HCT116 (cell line): ENCODE measurements around the gene TYMP. TPM values are rescaled to one million over a fixed set of nuclear protein-coding genes. Genes with fewer than 3 reads are reported as not detected.

Source experiments
- ATAC-seq: fragments of 200-7000 bp; cut with Tn5 transposase; 2 replicates; pipeline ENCODE4 v1.9.1; 2020; ENCODE audit warnings: mild to moderate bottlenecking, moderate library complexity
- BruUV-seq: library from RNA; stranded (reverse); fragments of 400-500 nt; replicated peaks from 2 replicates; lab custom pipeline; 2021; lab: Mats Ljungman, UMichigan
- CTCF ChIA-PET: fragments of 300-600 bp; sonication (Branson Sonifier 250); formaldehyde crosslinking; loops from one replicate; lab custom pipeline; 2021; ENCODE audit warnings: antibody characterized with exemption; lab: Charles Lee
- POLR2A ChIA-PET: fragments of 300-600, 350-600 bp; sonication (Branson Sonifier 250); formaldehyde crosslinking; loops from one replicate; lab custom pipeline; 2021; ENCODE audit warnings: antibody characterized with exemption; lab: Charles Lee
- RAD21 ChIA-PET, 2 experiments: fragments of 300-600 bp; sonication (Branson Sonifier 250); formaldehyde crosslinking; loops; one replicate each; lab custom pipeline; 2023; ENCODE audit warnings: low total read pairs in 2 of 2; ENCODE audit not compliant: uncharacterized antibody in 2 of 2, unreplicated experiment in 2 of 2, low non-redundant PET in 1 of 2; lab: Charles Lee
- DNase-seq: peaks from one replicate; pipeline ENCODE4 v3.0.0-alpha.2; 2010; ENCODE audit warnings: low read depth, low spot score
- H2AFZ ChIP-seq: fragments of 200-600 bp; shearing (Covaris generic), sonication (generic); 2 replicates; pipeline ENCODE4 v1.6.1; 2017; ENCODE audit warnings: low read depth, mixed run types, mixed read lengths, antibody characterized with exemption, low read length; ENCODE audit not compliant: poor library complexity, severe bottlenecking
- H3K27ac ChIP-seq: 2 replicates; pipeline ENCODE4 v1.5.1; 2012; ENCODE audit warnings: low read depth, low read length
- H3K27me3 ChIP-seq: fragments of 200-600 bp; sonication (generic); 2 replicates; pipeline ENCODE4 v1.6.1; 2016; ENCODE audit warnings: mixed run types, low read length, mixed read lengths; ENCODE audit not compliant: insufficient read depth
- H3K36me3 ChIP-seq, 2 experiments: fragments of 200-500 bp in 1 of 2; fragments of 200-600 bp in 1 of 2; sonication (Bioruptor generic) in 1 of 2; sonication (generic) in 1 of 2; 2 replicates each; pipeline versions ENCODE4 v1.5.1 to v1.6.1; 2014 to 2016; ENCODE audit warnings: low read length in 2 of 2, inconsistent platforms in 1 of 2, mixed read lengths in 1 of 2, mixed run types in 1 of 2; ENCODE audit not compliant: insufficient read depth in 2 of 2, control insufficient read depth in 1 of 2
- H3K4me1 ChIP-seq, 2 experiments: fragments of 200-600 bp in 1 of 2; sonication (generic) in 1 of 2; 2 replicates each; pipeline versions ENCODE4 v1.5.1 to v1.6.1; 2012 to 2017; ENCODE audit warnings: low read length in 2 of 2, inconsistent platforms in 1 of 2, mild to moderate bottlenecking in 1 of 2, mixed read lengths in 1 of 2, mixed run types in 1 of 2, moderate library complexity in 1 of 2; ENCODE audit not compliant: insufficient read depth in 2 of 2, control insufficient read depth in 1 of 2
- H3K4me2 ChIP-seq: fragments of 200-600 bp; sonication (generic); 2 replicates; pipeline ENCODE4 v1.6.1; 2017; ENCODE audit warnings: mixed run types, low read length, mixed read lengths
- H3K4me3 ChIP-seq, 2 experiments: fragments of 200-600 bp in 1 of 2; sonication (generic) in 1 of 2; replicated peaks in 1 of 2; 2 replicates each; pipeline ENCODE4 v1.5.1; 2011 to 2016; ENCODE audit warnings: low read length in 2 of 2, control low read depth in 1 of 2, low read depth in 1 of 2, mild to moderate bottlenecking in 1 of 2, mixed read lengths in 1 of 2, mixed run types in 1 of 2
- H3K79me2 ChIP-seq: fragments of 200-600 bp; sonication (generic); 2 replicates; pipeline ENCODE4 v1.6.1; 2017; ENCODE audit warnings: mild to moderate bottlenecking, mixed run types, low read length, moderate library complexity, mixed read lengths; ENCODE audit not compliant: insufficient read depth
- H3K9ac ChIP-seq: fragments of 200-600 bp; sonication (generic); 2 replicates; pipeline ENCODE4 v1.6.1; 2016; ENCODE audit warnings: low read length, mixed read lengths
- H3K9me2 ChIP-seq: fragments of 200-600 bp; sonication (generic), shearing (Covaris generic); 2 replicates; pipeline ENCODE4 v1.6.1; 2017; ENCODE audit warnings: mixed run types, mild to moderate bottlenecking, moderate library complexity; ENCODE audit not compliant: insufficient read depth
- H3K9me3 ChIP-seq, 2 experiments: fragments of 200-500 bp in 1 of 2; fragments of 200-600 bp in 1 of 2; sonication (Bioruptor generic) in 1 of 2; sonication (generic) in 1 of 2; 2 replicates each; pipeline ENCODE4 v1.6.1; 2014 to 2017; ENCODE audit warnings: low read length in 2 of 2, mixed read lengths in 2 of 2, inconsistent platforms in 1 of 2, low read depth in 1 of 2, mild to moderate bottlenecking in 1 of 2, mixed run types in 1 of 2, moderate library complexity in 1 of 2; ENCODE audit not compliant: control insufficient read depth in 1 of 2, insufficient read depth in 1 of 2
- H4K20me1 ChIP-seq: fragments of 200-600 bp; sonication (generic), shearing (Covaris generic); 2 replicates; pipeline ENCODE4 v1.6.1; 2017; ENCODE audit warnings: mixed run types, mild to moderate bottlenecking, moderate library complexity; ENCODE audit not compliant: insufficient read depth
- CBX3 ChIP-seq: IDR thresholded peaks from 2 replicates; pipeline ENCODE4 v1.6.1; 2012; ENCODE audit warnings: low read depth
- CEBPB ChIP-seq: IDR thresholded peaks from 2 replicates; pipeline ENCODE4 v1.6.1; 2012; ENCODE audit warnings: low read depth
- EZH2phosphoT487 ChIP-seq: fragments of 200-600 bp; IDR thresholded peaks from 2 replicates; pipeline ENCODE4 v1.6.1; 2018; ENCODE audit warnings: antibody characterized with exemption, borderline replicate concordance
- FOSL1 ChIP-seq: IDR thresholded peaks from 2 replicates; pipeline ENCODE4 v1.6.1; 2012; ENCODE audit warnings: low read depth
- JUND ChIP-seq: IDR thresholded peaks from 2 replicates; pipeline ENCODE4 v1.6.1; 2012
- RAD21 ChIP-seq: IDR thresholded peaks from 2 replicates; pipeline ENCODE4 v1.6.1; 2012; ENCODE audit warnings: low read depth, mild to moderate bottlenecking
- SIN3A ChIP-seq: IDR thresholded peaks from 2 replicates; pipeline ENCODE4 v1.6.1; 2012; ENCODE audit warnings: low read depth
- SRF ChIP-seq: IDR thresholded peaks from 2 replicates; pipeline ENCODE4 v1.6.1; 2012; ENCODE audit warnings: low read depth
- TCF7L2 ChIP-seq: IDR thresholded peaks from 2 replicates; pipeline ENCODE4 v1.7.0; 2011; ENCODE audit warnings: borderline replicate concordance, inconsistent platforms; ENCODE audit not compliant: insufficient read depth, insufficient read length; ENCODE audit errors: extremely low read depth
- YY1 ChIP-seq: IDR thresholded peaks from 2 replicates; pipeline ENCODE4 v1.6.1; 2011; ENCODE audit warnings: low read length, low read depth, moderate library complexity, mild to moderate bottlenecking; ENCODE audit not compliant: insufficient replicate concordance; ENCODE audit errors: extremely low read depth
- ZFX ChIP-seq: fragments of 450-650 bp; IDR thresholded peaks from 2 replicates; pipeline ENCODE4 v1.6.1; 2017
- ZNF274 ChIP-seq: fragments of 200-500 bp; sonication (Bioruptor generic); IDR thresholded peaks from 2 replicates; pipeline ENCODE4 v1.6.1; 2014; ENCODE audit warnings: mild to moderate bottlenecking, low read depth, low read length, inconsistent platforms
- intact Hi-C: fragments of 100-400 bp; cut with micrococcal nuclease; formaldehyde crosslinking; loops from 2 replicates; pipeline ENCODE4 v1.10.0; 2022
- total RNA-seq: library from RNA; stranded (reverse); gene quantifications from one replicate; pipeline ENCODE4 v1.2.1, GENCODE V29; 2021; ENCODE audit not compliant: unreplicated experiment
- TF ChIP-seq, protein P1 (sequence below), 3 experiments: fragments of 200-600 bp in 1 of 3; sonication (generic) in 1 of 3; IDR thresholded peaks in 2 of 3; conservative IDR thresholded peaks in 1 of 3; 2 replicates each; pipeline ENCODE4 v1.5.1; 2012 to 2017; ENCODE audit warnings: low read depth in 2 of 3, low read length in 2 of 3, antibody characterized with exemption in 1 of 3, borderline replicate concordance in 1 of 3, control low read depth in 1 of 3, mild to moderate bottlenecking in 1 of 3, mixed read lengths in 1 of 3, mixed run types in 1 of 3, moderate library complexity in 1 of 3; ENCODE audit not compliant: insufficient read depth in 1 of 3
- TF ChIP-seq, protein P2 (sequence below): IDR thresholded peaks from 2 replicates; pipeline ENCODE4 v1.6.1; 2012

Gene TYMP
- total RNA-seq, 1 experiment from 2014 or later = 43.2 TPM

DNA sequence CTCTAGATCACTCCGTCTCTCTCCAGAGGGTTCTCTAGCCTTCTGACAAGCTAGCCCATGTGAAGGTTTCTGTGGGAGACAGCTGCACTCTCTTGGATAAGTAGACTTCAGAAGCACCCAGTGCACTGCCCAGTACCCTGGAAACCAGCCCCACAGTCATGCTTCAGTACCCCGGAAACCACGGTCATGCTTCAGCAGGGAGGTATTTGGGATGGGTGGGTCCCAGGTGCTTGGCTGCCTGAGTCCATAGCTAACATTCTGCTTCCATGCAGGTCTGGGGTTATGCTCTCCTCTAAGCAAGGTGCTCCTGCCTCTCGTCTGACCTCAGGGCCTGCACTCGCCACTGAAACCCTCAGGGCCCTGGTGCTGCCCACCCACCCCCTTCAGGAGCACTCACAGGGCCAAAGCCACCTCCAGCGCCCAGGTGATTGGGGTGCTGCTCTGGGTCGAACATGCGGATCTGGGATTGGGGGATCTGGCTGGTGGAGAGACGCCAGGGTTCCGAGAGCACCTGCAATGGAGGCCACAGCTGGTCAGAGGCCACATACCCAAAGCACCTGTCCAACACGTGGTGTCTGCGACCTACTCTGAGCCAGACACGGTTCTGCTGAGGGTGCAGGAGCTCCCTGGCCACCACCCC, 40.2 kb upstream of the TYMP start (continued):
- TF ChIP-seq, protein P1, sequence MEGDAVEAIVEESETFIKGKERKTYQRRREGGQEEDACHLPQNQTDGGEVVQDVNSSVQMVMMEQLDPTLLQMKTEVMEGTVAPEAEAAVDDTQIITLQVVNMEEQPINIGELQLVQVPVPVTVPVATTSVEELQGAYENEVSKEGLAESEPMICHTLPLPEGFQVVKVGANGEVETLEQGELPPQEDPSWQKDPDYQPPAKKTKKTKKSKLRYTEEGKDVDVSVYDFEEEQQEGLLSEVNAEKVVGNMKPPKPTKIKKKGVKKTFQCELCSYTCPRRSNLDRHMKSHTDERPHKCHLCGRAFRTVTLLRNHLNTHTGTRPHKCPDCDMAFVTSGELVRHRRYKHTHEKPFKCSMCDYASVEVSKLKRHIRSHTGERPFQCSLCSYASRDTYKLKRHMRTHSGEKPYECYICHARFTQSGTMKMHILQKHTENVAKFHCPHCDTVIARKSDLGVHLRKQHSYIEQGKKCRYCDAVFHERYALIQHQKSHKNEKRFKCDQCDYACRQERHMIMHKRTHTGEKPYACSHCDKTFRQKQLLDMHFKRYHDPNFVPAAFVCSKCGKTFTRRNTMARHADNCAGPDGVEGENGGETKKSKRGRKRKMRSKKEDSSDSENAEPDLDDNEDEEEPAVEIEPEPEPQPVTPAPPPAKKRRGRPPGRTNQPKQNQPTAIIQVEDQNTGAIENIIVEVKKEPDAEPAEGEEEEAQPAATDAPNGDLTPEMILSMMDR (IDR thresholded peaks at IDR 0.05 in 2 of 3, conservative IDR thresholded peaks at IDR 0.05 in 1 of 3; ENCODE audit: borderline replicate concordance in 1 of 3, insufficient read depth in 1 of 3, low read depth in 2 of 3, low read length in 2 of 3) = no peak
- no peak for TF ChIP-seq SRF
- TF ChIP-seq SIN3A = no peak
- no peak for TF ChIP-seq JUND
- no peak for TF ChIP-seq ZFX
- no peak for TF ChIP-seq YY1
- no peak for TF ChIP-seq TCF7L2
- no peak for TF ChIP-seq EZH2phosphoT487
- TF ChIP-seq, protein P2, sequence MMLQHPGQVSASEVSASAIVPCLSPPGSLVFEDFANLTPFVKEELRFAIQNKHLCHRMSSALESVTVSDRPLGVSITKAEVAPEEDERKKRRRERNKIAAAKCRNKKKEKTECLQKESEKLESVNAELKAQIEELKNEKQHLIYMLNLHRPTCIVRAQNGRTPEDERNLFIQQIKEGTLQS = no peak
- TF ChIP-seq CBX3 = no peak
- no peak for TF ChIP-seq FOSL1
- no peak for TF ChIP-seq RAD21
- no peak for TF ChIP-seq ZNF274
- no peak for TF ChIP-seq CEBPB

GRCh38 chr22:50569041-50569459, 39.2 kb upstream of the TYMP start:
- DNase-seq = no peak
- Histone ChIP-seq H2AFZ (no peak overlapping the region), H3K9me3 (no peaks in the 10 kb centered on the region), H4K20me1 (no peaks in the 10 kb centered on the region), H3K4me1 (no peaks in the 10 kb centered on the region; a peak in 1 of 4 replicates), H3K9me2 (no peaks in the 10 kb centered on the region), H3K79me2 (no peaks in the 10 kb centered on the region), H3K36me3 (peaks cover 0 to 5% of the 10 kb centered on the region in 2 experiments; a peak in 1 of 4 replicates), H3K4me2 (no peak overlapping the region), H3K27ac (no peak overlapping the region), H3K27me3 (no peaks in the 10 kb centered on the region), H3K4me3 (no peak overlapping the region), H3K9ac (no peak overlapping the region)
- ChIA-PET RAD21 (no interaction called here), POLR2A (no interaction called here), CTCF (no interaction called here)
- intact Hi-C loops = no loop called here
- ATAC-seq = no peak
- BruUV-seq = no TSS peak
- TF ChIP-seq SRF = no peak
